ENCODE results near the gene NHEJ1. TPM values are rescaled to one million over a fixed set of nuclear protein-coding genes. Genes with fewer than 3 reads are reported as not detected.
A peak's percentile ranks its signal among the peaks of the same experiment; 100 is the strongest.

The NHEJ1 gene
- total and polyA plus RNA-seq, 9 of the 15 experiments (the other 6 are each of a cell fraction or from before 2014, with no cell fraction given): 9.0 to 23.7 (median 13.9) TPM

- no peak for TF ChIP-seq THAP12 (CRISPR knock-in tag; IDR thresholded peaks at IDR 0.05)
- TF ChIP-seq ASH1L (IDR thresholded peaks at IDR 0.05; ENCODE audit: borderline replicate concordance, low read depth, partially characterized antibody): no peak
- TF ChIP-seq U2AF1 (optimal IDR thresholded peaks at IDR 0.05; ENCODE audit: low read depth, low read length): no peak
- TF ChIP-seq ERF (CRISPR knock-in tag; IDR thresholded peaks at IDR 0.05): no peak
- peak; percentile 70; the same call in 1 of the 2 replicates for TF ChIP-seq ZBTB7A (IDR thresholded peaks at IDR 0.05; ENCODE audit: borderline replicate concordance, control insufficient read depth, low read depth, low read length)
- peak; percentile 76 to 89 (median 89) for TF ChIP-seq CTCF (IDR thresholded peaks at IDR 0.05 in 2 of 3, conservative IDR thresholded peaks at IDR 0.05 in 1 of 3; ENCODE audit: insufficient read depth in 2 of 3, low read depth in 1 of 3, low read length in 3 of 3)
- peak; percentile 69; the same call in 1 of the 2 replicates for TF ChIP-seq MYC (IDR thresholded peaks at IDR 0.05; ENCODE audit: low read depth, low read length)
- no peak for TF ChIP-seq MYC (CRISPR knock-in tag; IDR thresholded peaks at IDR 0.05; ENCODE audit: borderline replicate concordance, low read depth)
- no peak for TF ChIP-seq ZNF445 (CRISPR knock-in tag; IDR thresholded peaks at IDR 0.05; ENCODE audit: low read depth)
- peak; percentile 47 for TF ChIP-seq E2F8 (IDR thresholded peaks at IDR 0.05; ENCODE audit: low read depth, partially characterized antibody)
- TF ChIP-seq ZBTB2 (IDR thresholded peaks at IDR 0.05): no peak
- TF ChIP-seq, protein P1, sequence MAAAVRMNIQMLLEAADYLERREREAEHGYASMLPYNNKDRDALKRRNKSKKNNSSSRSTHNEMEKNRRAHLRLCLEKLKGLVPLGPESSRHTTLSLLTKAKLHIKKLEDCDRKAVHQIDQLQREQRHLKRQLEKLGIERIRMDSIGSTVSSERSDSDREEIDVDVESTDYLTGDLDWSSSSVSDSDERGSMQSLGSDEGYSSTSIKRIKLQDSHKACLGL (CRISPR knock-in tag; IDR thresholded peaks at IDR 0.05; ENCODE audit: borderline replicate concordance, poor library complexity, severe bottlenecking): no peak
- no peak for TF ChIP-seq BRF1 (IDR thresholded peaks at IDR 0.05; ENCODE audit: borderline replicate concordance, extremely low read depth, insufficient read length)
- no peak for TF ChIP-seq NFXL1 (CRISPR knock-in tag; IDR thresholded peaks at IDR 0.05)
- TF ChIP-seq SP1 (CRISPR knock-in tag; IDR thresholded peaks at IDR 0.05): peak; percentile 67
Measured at GRCh38 chr2:219160186-219161017, at the start of gene NHEJ1 (continued).

Data from K562 (cell line).